Measurements from ENCODE around the gene HNRNPR. TPM values are rescaled to one million over a fixed set of nuclear protein-coding genes. Genes with fewer than 3 reads are reported as not detected.

Gene HNRNPR
- total and polyA plus RNA-seq, 12 donors = 36.5 to 190 (median 89.7) TPM

DNA sequence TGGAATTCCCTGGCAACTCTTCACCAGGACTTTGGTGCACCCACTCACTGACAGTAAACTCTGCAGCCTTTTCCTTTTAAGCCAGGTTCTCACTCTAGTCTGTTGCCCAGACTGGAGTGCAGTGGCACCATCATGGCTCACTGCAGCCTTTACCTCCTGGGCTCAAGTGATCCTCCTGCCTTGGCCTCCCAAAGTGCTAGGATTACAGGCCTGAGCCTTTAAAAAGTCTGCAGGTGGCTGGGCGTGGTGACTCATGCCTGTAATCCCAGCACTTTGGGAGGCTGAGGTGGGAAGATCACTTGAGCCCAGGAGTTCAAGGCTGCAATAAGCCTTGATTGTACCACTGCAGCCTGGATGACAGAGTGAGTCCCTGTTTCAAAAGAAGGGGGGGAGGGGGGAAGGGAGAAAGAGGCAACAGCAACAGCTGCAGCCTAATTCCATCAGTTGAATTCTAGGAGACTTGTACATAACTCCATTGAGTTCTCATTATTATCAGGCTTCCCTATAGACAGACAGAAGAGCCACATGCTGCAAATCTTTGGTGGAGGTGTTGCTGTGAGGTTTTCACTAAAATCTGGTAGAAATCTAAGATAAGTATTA is 8.1 kb upstream of the HNRNPR start:
- intact Hi-C loops (cut with DNase I) = no loop called here
- TF ChIP-seq, protein P1, sequence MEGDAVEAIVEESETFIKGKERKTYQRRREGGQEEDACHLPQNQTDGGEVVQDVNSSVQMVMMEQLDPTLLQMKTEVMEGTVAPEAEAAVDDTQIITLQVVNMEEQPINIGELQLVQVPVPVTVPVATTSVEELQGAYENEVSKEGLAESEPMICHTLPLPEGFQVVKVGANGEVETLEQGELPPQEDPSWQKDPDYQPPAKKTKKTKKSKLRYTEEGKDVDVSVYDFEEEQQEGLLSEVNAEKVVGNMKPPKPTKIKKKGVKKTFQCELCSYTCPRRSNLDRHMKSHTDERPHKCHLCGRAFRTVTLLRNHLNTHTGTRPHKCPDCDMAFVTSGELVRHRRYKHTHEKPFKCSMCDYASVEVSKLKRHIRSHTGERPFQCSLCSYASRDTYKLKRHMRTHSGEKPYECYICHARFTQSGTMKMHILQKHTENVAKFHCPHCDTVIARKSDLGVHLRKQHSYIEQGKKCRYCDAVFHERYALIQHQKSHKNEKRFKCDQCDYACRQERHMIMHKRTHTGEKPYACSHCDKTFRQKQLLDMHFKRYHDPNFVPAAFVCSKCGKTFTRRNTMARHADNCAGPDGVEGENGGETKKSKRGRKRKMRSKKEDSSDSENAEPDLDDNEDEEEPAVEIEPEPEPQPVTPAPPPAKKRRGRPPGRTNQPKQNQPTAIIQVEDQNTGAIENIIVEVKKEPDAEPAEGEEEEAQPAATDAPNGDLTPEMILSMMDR (IDR thresholded peaks at IDR 0.05) = no peak
- TF ChIP-seq POLR2A (IDR thresholded peaks at IDR 0.05) = no peak
- Histone ChIP-seq H3K36me3 (replicated peaks in 1 of 2) (no peaks in the 10 kb centered on the region), H3K27ac (no peak overlapping the region), H3K4me3 (no peak overlapping the region), H3K27me3 (no peaks in the 10 kb centered on the region), H3K4me1 (replicated peaks in 1 of 2) (peaks cover 0 to 3% of the 10 kb centered on the region in 2 donors), H3K9me3 (replicated peaks in 1 of 3) (no peaks in the 10 kb centered on the region)
- 91 to 100% (median 95%) methylated on average over 1 of the region's 1 CpG; no CpG with 5 or more reads in 1 of the 4 donors for WGBS, 4 donors
- DNase-seq = no peak

DNA sequence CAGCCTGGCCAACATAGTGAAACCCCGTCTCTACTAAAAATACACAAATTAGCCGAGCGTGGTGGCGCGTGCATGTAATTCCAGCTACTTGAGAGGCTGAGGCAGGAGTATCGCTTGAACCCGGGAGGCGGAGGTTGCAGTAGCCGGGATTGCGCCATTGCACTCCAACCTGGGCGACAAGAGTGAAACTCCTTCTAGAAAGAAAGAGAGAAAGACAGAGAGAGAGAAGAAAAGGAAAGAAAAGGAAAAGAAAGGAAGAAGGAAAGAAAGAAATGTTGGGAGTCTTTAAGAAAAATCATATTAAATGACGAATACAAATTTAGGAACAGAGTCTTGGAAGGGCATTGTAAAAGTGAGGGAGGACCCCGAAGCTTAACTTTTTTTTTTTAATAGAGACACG is 1.8 kb upstream of the HNRNPR start:
- Histone ChIP-seq H3K27ac (no peak overlapping the region), H3K27me3 (no peaks in the 10 kb centered on the region), H3K9me3 (replicated peaks in 1 of 3) (no peaks in the 10 kb centered on the region), H3K36me3 (replicated peaks in 1 of 2) (no peaks in the 10 kb centered on the region), H3K4me3 (no peak overlapping the region), H3K4me1 (replicated peaks in 1 of 2) (peaks cover 16 to 28% of the 10 kb centered on the region in 2 donors)
- intact Hi-C loops (cut with DNase I) = loop anchor here in 1 of 2 donors (10.0 kb wide), 1 partner anchor 139 kb away; the partner anchor contains the start of gene ASAP3
- no peak for TF ChIP-seq POLR2A (IDR thresholded peaks at IDR 0.05)
- TF ChIP-seq, protein P1 (IDR thresholded peaks at IDR 0.05) = no peak
- WGBS, 4 donors = 96 to 97% (median 97%) methylated on average over 14 of the region's 14 CpGs
- no peak for DNase-seq

DNA sequence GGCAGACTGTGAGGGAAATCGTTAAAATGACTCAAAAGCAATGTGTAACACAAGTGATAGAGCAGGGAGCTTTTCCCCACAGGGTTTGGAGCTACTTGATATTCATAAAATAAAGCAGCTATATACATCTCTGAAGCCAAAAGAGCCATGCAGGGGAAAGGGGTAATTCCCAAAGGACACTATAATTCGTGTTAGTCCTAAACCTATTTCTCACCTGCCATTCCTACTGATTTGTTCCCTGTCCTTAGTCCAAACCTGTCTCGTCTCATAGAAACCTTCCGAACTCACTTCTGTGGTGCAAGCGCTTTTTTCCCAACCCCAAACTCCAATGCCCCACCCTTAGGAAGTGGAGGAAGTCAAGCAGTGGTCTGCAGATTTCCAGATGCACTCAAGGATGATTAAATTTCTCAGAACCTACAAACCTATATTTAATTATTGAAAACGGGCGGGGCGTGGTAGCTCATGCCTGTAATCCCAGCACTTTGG is 946 bp upstream of the HNRNPR start:
- DNase-seq = no peak
- WGBS, 4 donors = 20 to 29% (median 27%) methylated on average over 8 of the region's 8 CpGs
- TF ChIP-seq, protein P1 (IDR thresholded peaks at IDR 0.05) = no peak
- no peak for TF ChIP-seq POLR2A (IDR thresholded peaks at IDR 0.05)
- Histone ChIP-seq H3K27me3 (no peaks in the 10 kb centered on the region), H3K27ac (peak overlapping the region; percentile 83 to 99 (median 97)), H3K36me3 (replicated peaks in 1 of 2) (no peaks in the 10 kb centered on the region), H3K4me1 (replicated peaks in 1 of 2) (peaks cover 24 to 37% of the 10 kb centered on the region in 2 donors), H3K4me3 (peak overlapping the region in 2 of 4 donors; percentile 50 to 97), H3K9me3 (replicated peaks in 1 of 3) (no peaks in the 10 kb centered on the region)
- intact Hi-C loops (cut with DNase I) = loop anchor here (5.0 to 10.0 kb wide), 2 partner anchors 52 to 140 kb away; partner anchors contain the start of gene ASAP3 (in 1 of the 2)

DNA sequence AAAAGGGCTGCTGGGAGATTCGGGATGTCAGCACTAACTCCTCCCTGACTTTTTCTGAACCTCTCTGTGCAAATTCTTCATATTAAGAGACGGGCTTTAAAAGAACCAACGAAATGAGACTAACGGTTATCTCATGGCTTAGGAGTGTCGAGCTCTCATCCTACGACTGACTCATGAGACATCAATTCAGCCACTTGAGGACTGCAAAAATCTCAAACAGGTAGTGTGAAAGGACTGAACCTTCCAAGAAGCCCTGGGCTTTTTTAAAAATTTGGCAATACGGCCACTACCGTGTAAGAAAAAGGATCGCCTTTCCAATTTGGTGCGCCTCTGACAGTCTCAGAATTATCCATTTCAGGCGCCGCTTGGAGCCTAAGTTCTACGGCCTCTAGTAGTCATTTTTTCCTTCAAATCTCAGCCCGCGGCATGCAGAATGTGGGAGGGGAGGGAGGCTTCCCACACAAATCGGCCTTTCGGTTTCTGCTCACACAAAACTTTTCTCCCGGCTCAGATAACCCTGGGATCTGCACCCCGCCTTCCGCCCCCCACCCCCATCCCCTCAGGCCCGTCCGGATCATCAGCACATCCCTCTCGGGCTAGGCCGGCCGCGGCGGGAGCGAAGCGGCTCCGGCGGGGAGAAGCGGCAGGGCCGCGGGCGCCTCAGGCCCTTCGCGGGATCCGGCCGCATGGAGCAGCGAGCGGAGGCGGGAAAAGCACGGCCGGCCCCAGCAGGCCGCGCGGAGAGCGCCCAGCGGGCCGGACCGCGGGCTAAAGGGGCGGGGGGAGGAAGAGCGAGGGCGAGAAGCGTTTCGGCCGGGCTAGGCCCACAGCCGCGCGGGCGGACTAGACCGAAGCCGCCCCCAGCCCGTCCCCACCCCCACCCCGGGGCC is 618 bp downstream of the HNRNPR start:
- 0 to 1% (median 0%) methylated on average over 22 to 66 of the region's 66 CpGs for WGBS, 4 donors
- peak in 1 of 2 donors; percentile 46 for TF ChIP-seq POLR2A (IDR thresholded peaks at IDR 0.05)
- TF ChIP-seq, protein P1 (IDR thresholded peaks at IDR 0.05) = no peak
- DNase-seq = peak; percentile 47 to 73 (median 54)
- H3K27me3 ChIP-seq = no peaks in the 10 kb centered on the region
- H3K36me3 ChIP-seq (replicated peaks in 1 of 2) = no peaks in the 10 kb centered on the region
- peak overlapping the region; percentile 4 to 97 (median 68) for H3K4me3 ChIP-seq
- peak overlapping the region; percentile 83 to 99 (median 97) for H3K27ac ChIP-seq
- intact Hi-C loops (cut with DNase I) = loop anchor here (5.0 to 10.0 kb wide), 2 partner anchors 54 to 141 kb away; partner anchors contain the start of gene ASAP3 (in 1 of the 2)
- H3K4me1 ChIP-seq (replicated peaks in 1 of 2) = peaks cover 29 to 52% of the 10 kb centered on the region in 2 donors
- H3K9me3 ChIP-seq (replicated peaks in 1 of 3) = no peaks in the 10 kb centered on the region
